ENCODE measurements around the gene ITIH2.

DNA sequence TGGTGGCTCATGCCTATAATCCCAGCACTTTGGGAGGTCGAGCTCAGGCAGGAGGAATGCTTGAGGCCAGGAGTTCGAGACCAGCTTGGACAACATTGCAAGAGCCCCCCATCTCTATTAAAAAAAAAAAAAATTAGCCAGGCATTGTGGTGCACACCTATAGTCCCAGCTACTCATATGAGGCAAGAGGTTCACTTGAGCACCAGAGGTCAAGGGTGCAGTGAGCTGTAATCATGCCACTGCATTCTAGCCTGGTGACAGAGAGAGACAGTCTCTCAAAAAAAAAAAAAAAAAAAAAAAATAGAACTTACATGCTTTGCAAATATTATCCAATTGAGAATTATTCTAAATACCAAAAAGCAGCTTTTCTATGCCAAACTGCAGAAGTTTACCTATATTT is 73.7 kb downstream of the ITIH2 start:
- TF ChIP-seq, protein P1, sequence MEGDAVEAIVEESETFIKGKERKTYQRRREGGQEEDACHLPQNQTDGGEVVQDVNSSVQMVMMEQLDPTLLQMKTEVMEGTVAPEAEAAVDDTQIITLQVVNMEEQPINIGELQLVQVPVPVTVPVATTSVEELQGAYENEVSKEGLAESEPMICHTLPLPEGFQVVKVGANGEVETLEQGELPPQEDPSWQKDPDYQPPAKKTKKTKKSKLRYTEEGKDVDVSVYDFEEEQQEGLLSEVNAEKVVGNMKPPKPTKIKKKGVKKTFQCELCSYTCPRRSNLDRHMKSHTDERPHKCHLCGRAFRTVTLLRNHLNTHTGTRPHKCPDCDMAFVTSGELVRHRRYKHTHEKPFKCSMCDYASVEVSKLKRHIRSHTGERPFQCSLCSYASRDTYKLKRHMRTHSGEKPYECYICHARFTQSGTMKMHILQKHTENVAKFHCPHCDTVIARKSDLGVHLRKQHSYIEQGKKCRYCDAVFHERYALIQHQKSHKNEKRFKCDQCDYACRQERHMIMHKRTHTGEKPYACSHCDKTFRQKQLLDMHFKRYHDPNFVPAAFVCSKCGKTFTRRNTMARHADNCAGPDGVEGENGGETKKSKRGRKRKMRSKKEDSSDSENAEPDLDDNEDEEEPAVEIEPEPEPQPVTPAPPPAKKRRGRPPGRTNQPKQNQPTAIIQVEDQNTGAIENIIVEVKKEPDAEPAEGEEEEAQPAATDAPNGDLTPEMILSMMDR (IDR thresholded peaks at IDR 0.05 in 2 of 3, conservative IDR thresholded peaks at IDR 0.05 in 1 of 3; ENCODE audit: borderline replicate concordance in 1 of 3, insufficient read depth in 1 of 3, low read depth in 2 of 3, low read length in 2 of 3), result no peak
- no peak for TF ChIP-seq POLR2A (IDR thresholded peaks at IDR 0.05; ENCODE audit: borderline replicate concordance, extremely low read depth, insufficient read depth, insufficient read length)
- TF ChIP-seq POLR2AphosphoS5 (IDR thresholded peaks at IDR 0.05; ENCODE audit: low read depth, low read length), result no peak
- TF ChIP-seq ZNF274 (IDR thresholded peaks at IDR 0.05; ENCODE audit: low read depth, low read length), result no peak
- TF ChIP-seq SP1 (IDR thresholded peaks at IDR 0.05; ENCODE audit: low read depth), result no peak
- TF ChIP-seq EZH2 (IDR thresholded peaks at IDR 0.05), result no peak
- TF ChIP-seq YY1 (IDR thresholded peaks at IDR 0.05; ENCODE audit: extremely low read depth, insufficient replicate concordance, low read depth, low read length), result no peak
- TF ChIP-seq EGR1 (IDR thresholded peaks at IDR 0.05; ENCODE audit: low read depth), result no peak
- TF ChIP-seq, protein P2, sequence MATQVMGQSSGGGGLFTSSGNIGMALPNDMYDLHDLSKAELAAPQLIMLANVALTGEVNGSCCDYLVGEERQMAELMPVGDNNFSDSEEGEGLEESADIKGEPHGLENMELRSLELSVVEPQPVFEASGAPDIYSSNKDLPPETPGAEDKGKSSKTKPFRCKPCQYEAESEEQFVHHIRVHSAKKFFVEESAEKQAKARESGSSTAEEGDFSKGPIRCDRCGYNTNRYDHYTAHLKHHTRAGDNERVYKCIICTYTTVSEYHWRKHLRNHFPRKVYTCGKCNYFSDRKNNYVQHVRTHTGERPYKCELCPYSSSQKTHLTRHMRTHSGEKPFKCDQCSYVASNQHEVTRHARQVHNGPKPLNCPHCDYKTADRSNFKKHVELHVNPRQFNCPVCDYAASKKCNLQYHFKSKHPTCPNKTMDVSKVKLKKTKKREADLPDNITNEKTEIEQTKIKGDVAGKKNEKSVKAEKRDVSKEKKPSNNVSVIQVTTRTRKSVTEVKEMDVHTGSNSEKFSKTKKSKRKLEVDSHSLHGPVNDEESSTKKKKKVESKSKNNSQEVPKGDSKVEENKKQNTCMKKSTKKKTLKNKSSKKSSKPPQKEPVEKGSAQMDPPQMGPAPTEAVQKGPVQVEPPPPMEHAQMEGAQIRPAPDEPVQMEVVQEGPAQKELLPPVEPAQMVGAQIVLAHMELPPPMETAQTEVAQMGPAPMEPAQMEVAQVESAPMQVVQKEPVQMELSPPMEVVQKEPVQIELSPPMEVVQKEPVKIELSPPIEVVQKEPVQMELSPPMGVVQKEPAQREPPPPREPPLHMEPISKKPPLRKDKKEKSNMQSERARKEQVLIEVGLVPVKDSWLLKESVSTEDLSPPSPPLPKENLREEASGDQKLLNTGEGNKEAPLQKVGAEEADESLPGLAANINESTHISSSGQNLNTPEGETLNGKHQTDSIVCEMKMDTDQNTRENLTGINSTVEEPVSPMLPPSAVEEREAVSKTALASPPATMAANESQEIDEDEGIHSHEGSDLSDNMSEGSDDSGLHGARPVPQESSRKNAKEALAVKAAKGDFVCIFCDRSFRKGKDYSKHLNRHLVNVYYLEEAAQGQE (IDR thresholded peaks at IDR 0.05; ENCODE audit: low read depth), result no peak
- TF ChIP-seq, protein P3, sequence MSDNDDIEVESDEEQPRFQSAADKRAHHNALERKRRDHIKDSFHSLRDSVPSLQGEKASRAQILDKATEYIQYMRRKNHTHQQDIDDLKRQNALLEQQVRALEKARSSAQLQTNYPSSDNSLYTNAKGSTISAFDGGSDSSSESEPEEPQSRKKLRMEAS (IDR thresholded peaks at IDR 0.05), result no peak
- TF ChIP-seq, protein P4, sequence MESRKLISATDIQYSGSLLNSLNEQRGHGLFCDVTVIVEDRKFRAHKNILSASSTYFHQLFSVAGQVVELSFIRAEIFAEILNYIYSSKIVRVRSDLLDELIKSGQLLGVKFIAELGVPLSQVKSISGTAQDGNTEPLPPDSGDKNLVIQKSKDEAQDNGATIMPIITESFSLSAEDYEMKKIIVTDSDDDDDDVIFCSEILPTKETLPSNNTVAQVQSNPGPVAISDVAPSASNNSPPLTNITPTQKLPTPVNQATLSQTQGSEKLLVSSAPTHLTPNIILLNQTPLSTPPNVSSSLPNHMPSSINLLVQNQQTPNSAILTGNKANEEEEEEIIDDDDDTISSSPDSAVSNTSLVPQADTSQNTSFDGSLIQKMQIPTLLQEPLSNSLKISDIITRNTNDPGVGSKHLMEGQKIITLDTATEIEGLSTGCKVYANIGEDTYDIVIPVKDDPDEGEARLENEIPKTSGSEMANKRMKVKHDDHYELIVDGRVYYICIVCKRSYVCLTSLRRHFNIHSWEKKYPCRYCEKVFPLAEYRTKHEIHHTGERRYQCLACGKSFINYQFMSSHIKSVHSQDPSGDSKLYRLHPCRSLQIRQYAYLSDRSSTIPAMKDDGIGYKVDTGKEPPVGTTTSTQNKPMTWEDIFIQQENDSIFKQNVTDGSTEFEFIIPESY (IDR thresholded peaks at IDR 0.05; ENCODE audit: extremely low read depth, insufficient replicate concordance, low read length), result no peak

Measured in HCT116 (cell line).